ENCODE results near the gene ZNF782.

DNA sequence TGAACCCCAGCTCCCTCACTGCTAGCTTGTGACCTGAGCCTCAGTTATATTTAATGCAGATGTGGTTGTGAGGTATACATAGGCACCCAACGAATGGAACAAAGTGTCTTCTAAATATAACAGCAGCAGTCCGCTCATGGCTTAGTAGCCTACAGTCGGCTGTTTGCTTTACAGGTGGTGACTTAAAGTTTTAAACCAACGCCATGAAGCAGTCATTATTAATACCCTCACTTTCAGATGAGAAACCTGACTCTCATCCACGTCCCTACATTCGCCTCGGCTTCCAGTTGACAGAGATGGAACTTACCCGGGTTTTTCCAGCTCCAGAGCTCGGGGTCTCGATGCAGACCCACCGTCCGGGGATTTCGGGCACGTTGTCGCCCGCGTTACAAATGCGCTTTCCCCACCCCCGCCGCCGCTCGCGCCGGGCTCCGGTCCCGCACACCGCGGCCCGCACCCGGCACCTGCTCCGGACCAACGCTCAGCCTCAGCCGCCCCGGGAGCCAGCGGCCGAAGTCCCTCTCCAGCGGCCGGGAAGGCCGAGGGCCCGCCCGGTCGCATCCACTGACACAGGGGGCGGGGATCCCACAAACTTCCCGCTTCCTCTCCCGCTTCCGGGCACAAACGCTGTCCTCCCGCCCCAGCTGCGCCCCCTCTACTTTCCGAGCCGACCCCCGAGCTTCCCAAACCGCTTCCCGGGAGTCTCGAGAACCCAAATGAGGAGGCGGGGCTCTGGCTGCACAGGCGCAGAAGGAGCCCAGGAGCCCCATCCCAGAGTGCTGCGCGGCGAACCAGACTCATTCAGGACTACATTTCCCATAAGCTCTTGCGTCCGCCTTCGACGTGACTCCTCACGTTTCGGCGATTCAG is at the start of gene ZNF782:
- TF ChIP-seq POLR2AphosphoS5 (IDR thresholded peaks at IDR 0.05; ENCODE audit: low read depth, low read length) = 0 out of 2 replicates have a peak, but pooled peaks have one; percentile 30
- peak; percentile 41; the same call in 1 of the 2 replicates for TF ChIP-seq POLR2A (IDR thresholded peaks at IDR 0.05; ENCODE audit: low read depth, low read length)
- 0 out of 2 replicates have a peak, but pooled peaks have one; percentile 8 for TF ChIP-seq TAF1 (IDR thresholded peaks at IDR 0.05; ENCODE audit: borderline replicate concordance, low read depth, low read length)

All from GM12892 (cell line).